ENCODE measurements around the gene EDN1.
"Not testable (repeated sequence)": the region's sequence is repeated elsewhere in the genome, so short reads cannot be mapped to it uniquely, and the experiment has no call there.

Gene EDN1

GRCh38 chr6:12294851-12295536, 4.8 kb downstream of the EDN1 start:
- no peak for DNase-seq (ENCODE audit: low spot score)

GRCh38 chr6:12295558-12296254, 5.5 kb downstream of the EDN1 start:
- no peak for DNase-seq (ENCODE audit: low spot score)

GRCh38 chr6:12296255-12296573, 6.1 kb downstream of the EDN1 start:
- no peak for DNase-seq (ENCODE audit: low spot score)

GRCh38 chr6:12296604-12297003, 6.4 kb downstream of the EDN1 start:
- DNase-seq (ENCODE audit: low spot score): no peak

- DNase-seq (ENCODE audit: low spot score): no peak
Measured at GRCh38 chr6:12297363-12298016, 7.3 kb downstream of the EDN1 start.

GRCh38 chr6:12298017-12298978, 8.1 kb downstream of the EDN1 start:
- DNase-seq (ENCODE audit: low spot score): no peak

- no peak for DNase-seq (ENCODE audit: low spot score)
Measured at GRCh38 chr6:12298995-12299394, 8.8 kb downstream of the EDN1 start.

GRCh38 chr6:12301018-12301417, 10.9 kb downstream of the EDN1 start:
- DNase-seq (ENCODE audit: low spot score): no peak

- no peak for DNase-seq (ENCODE audit: low spot score)
Measured at GRCh38 chr6:12304487-12304886, 14.3 kb downstream of the EDN1 start.

- DNase-seq (ENCODE audit: low spot score): no peak
Measured at GRCh38 chr6:12309070-12309469, 18.9 kb downstream of the EDN1 start.

- DNase-seq (ENCODE audit: low spot score): no peak
Measured at GRCh38 chr6:12311106-12311505, 20.9 kb downstream of the EDN1 start.

GRCh38 chr6:12312736-12313135, 22.6 kb downstream of the EDN1 start:
- no peak for DNase-seq (ENCODE audit: low spot score)

- no peak for DNase-seq (ENCODE audit: low spot score)
Measured at GRCh38 chr6:12313306-12313991, 23.3 kb downstream of the EDN1 start.

- DNase-seq (ENCODE audit: low spot score): no peak
Measured at GRCh38 chr6:12313992-12314589, 23.9 kb downstream of the EDN1 start.

GRCh38 chr6:12314751-12315150, 24.6 kb downstream of the EDN1 start:
- no peak for DNase-seq (ENCODE audit: low spot score)

GRCh38 chr6:12315292-12316081, 25.3 kb downstream of the EDN1 start:
- no peak for DNase-seq (ENCODE audit: low spot score)

GRCh38 chr6:12318749-12319148, 28.6 kb downstream of the EDN1 start:
- no peak for DNase-seq (ENCODE audit: low spot score)

GRCh38 chr6:12320074-12320473, 29.9 kb downstream of the EDN1 start:
- not testable (repeated sequence) for DNase-seq (ENCODE audit: low spot score)

GRCh38 chr6:12324099-12324498, 33.9 kb downstream of the EDN1 start:
- no peak for DNase-seq (ENCODE audit: low spot score)

- DNase-seq (ENCODE audit: low spot score): no peak
Measured at GRCh38 chr6:12324748-12325147, 34.6 kb downstream of the EDN1 start.
